ENCODE data around the gene MZT1. TPM values are rescaled to one million over a fixed set of nuclear protein-coding genes. Genes with fewer than 3 reads are reported as not detected.

MZT1 gene
- total RNA-seq, 1 experiment from 2014 or later, result 21.3 TPM

DNA sequence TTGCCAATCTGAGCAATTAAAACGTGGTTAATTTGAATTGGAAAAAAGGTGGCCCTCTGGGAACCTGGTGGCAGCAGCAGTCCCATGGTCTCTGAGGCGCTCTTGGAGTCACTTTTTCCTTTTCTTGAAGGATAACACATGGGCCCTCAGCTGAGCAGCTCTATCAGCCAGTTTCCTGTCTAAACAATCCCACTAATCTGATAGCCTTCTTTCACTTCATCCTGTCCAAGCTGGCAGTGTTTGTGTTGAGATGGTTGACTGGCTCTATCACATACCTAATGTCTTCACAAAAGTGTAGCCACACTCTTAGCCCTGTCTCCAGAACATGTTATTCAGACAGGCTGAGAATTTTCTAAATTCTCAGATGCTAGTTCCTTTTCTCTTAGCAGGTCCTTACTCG lies 10.7 kb downstream of the MZT1 start:
- Histone ChIP-seq H3K4me1 (ENCODE audit: insufficient read depth, low read length) (no peaks in the 10 kb centered on the region), H3K27ac (ENCODE audit: insufficient read length, low read depth, low read length) (no peak overlapping the region), H3K4ac (ENCODE audit: low read depth, low read length) (no peak overlapping the region), H3K18ac (ENCODE audit: insufficient read length, low read depth, low read length) (no peak overlapping the region), H3K79me1 (ENCODE audit: insufficient read depth, low read depth, low read length, poor library complexity, severe bottlenecking) (peaks cover 16% of the 10 kb centered on the region), H4K8ac (replicated peaks; ENCODE audit: insufficient read length, low read depth, low read length) (no peak overlapping the region), H3K79me2 (ENCODE audit: insufficient read depth, low read length) (peaks cover 6% of the 10 kb centered on the region; the same call in 1 of the 2 replicates), H2BK120ac (ENCODE audit: low read depth, low read length, poor library complexity, severe bottlenecking) (no peak overlapping the region), H3K9ac (ENCODE audit: extremely low read depth, insufficient read length, low read length) (no peak overlapping the region), H4K20me1 (ENCODE audit: control insufficient read depth, insufficient read depth, insufficient read length) (no peaks in the 10 kb centered on the region), H2BK5ac (ENCODE audit: insufficient read length, low read length) (no peak overlapping the region), H2AFZ (ENCODE audit: low read length) (no peak overlapping the region), H2BK15ac (ENCODE audit: low read depth, low read length) (no peak overlapping the region), H2AK5ac (ENCODE audit: insufficient read length, low read length) (no peak overlapping the region), H4K91ac (ENCODE audit: insufficient read length, low read depth, low read length) (no peak overlapping the region), H3T11ph (ENCODE audit: low read length) (no peak overlapping the region), H3K9me3 (ENCODE audit: control insufficient read depth, low read depth, low read length) (no peaks in the 10 kb centered on the region), H3K23ac (ENCODE audit: insufficient read length, low read depth, low read length) (no peak overlapping the region), H2BK20ac (ENCODE audit: low read depth, low read length, poor library complexity, severe bottlenecking) (no peak overlapping the region), H4K5ac (ENCODE audit: insufficient read length, low read depth, low read length) (no peak overlapping the region), H3K27me3 (ENCODE audit: insufficient read depth, low read length) (no peaks in the 10 kb centered on the region), H3K4me2 (ENCODE audit: insufficient read depth, insufficient read length, low read length) (no peak overlapping the region), H3K23me2 (ENCODE audit: insufficient read length, low read depth, low read length, poor library complexity, severe bottlenecking) (no peaks in the 10 kb centered on the region), H2BK12ac (ENCODE audit: insufficient read length, low read depth, low read length) (no peak overlapping the region), H3K56ac (ENCODE audit: insufficient read length, low read depth, low read length) (no peak overlapping the region), H3K14ac (ENCODE audit: insufficient read depth, low read length) (no peak overlapping the region)
- Mint-ChIP-seq H3K36me3 (ENCODE audit: insufficient read depth in 1 of 3, low read depth in 3 of 3) (peaks cover 53 to 73% (median 59%) of the 10 kb centered on the region in 3 experiments), H3K27ac (no peak overlapping the region), H3K4me1 (peaks cover 0 to 3% of the 10 kb centered on the region in 2 experiments; a peak in 1 of 4 replicates), H3K9me3 (peaks cover 12 to 21% of the 10 kb centered on the region in 2 experiments; a peak in 4 of 5 replicates), H3K27me3 (ENCODE audit: low read depth) (no peaks in the 10 kb centered on the region), H3K4me3 (no peak overlapping the region)
- DNase-seq, result no peak
- no CpG with 5 or more reads among the region's 3 CpGs for WGBS (ENCODE audit: extremely low coverage, insufficient read length, low lambda C conversion rate)
- TF ChIP-seq, protein P1, sequence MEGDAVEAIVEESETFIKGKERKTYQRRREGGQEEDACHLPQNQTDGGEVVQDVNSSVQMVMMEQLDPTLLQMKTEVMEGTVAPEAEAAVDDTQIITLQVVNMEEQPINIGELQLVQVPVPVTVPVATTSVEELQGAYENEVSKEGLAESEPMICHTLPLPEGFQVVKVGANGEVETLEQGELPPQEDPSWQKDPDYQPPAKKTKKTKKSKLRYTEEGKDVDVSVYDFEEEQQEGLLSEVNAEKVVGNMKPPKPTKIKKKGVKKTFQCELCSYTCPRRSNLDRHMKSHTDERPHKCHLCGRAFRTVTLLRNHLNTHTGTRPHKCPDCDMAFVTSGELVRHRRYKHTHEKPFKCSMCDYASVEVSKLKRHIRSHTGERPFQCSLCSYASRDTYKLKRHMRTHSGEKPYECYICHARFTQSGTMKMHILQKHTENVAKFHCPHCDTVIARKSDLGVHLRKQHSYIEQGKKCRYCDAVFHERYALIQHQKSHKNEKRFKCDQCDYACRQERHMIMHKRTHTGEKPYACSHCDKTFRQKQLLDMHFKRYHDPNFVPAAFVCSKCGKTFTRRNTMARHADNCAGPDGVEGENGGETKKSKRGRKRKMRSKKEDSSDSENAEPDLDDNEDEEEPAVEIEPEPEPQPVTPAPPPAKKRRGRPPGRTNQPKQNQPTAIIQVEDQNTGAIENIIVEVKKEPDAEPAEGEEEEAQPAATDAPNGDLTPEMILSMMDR (conservative IDR thresholded peaks at IDR 0.05), result no peak
